H1 (cell line): ENCODE results near the gene CACNA1B. TPM values are rescaled to one million over a fixed set of nuclear protein-coding genes. Genes with fewer than 3 reads are reported as not detected.

Experiments used
- CTCF ChIA-PET: fragments of 300-600 bp; sonication (Branson Sonifier 250); formaldehyde crosslinking; loops from one replicate; lab custom pipeline; 2021; ENCODE audit not compliant: partially characterized antibody; lab: Charles Lee
- POLR2A ChIA-PET: fragments of 300-600 bp; sonication (Branson Sonifier 250); formaldehyde crosslinking; loops from one replicate; lab custom pipeline; 2021; ENCODE audit warnings: inconsistent platforms; ENCODE audit not compliant: partially characterized antibody; lab: Charles Lee
- DNase-seq, 2 experiments: peaks; one replicate each; pipeline versions ENCODE4 v3.0.0 to v3.0.0-alpha.2; 2010 to 2022; ENCODE audit warnings: low spot score in 2 of 2, low read depth in 1 of 2, mixed read lengths in 1 of 2
- FAIRE-seq: peaks from 2 replicates; lab custom pipeline; 2011; peaks lifted over from hg19 to GRCh38; lab: Jason Lieb, UNC
- H2AFZ ChIP-seq: 2 replicates; pipeline ENCODE4 v1.8.1; 2012; ENCODE audit warnings: low read length, inconsistent platforms
- H2AK5ac ChIP-seq: 2 replicates; pipeline ENCODE4 v1.6.1; 2013; ENCODE audit warnings: low read depth, low read length
- H2BK120ac ChIP-seq: replicated peaks from 2 replicates; pipeline ENCODE3; 2013; ENCODE audit warnings: low read depth, low read length, inconsistent platforms
- H2BK12ac ChIP-seq: 2 replicates; pipeline ENCODE4 v1.6.1; 2013; ENCODE audit warnings: low read depth, low read length
- H2BK15ac ChIP-seq: 2 replicates; pipeline ENCODE4 v1.6.1; 2013; ENCODE audit warnings: low read length
- H2BK20ac ChIP-seq: 2 replicates; pipeline ENCODE4 v1.6.1; 2013; ENCODE audit warnings: low read length
- H2BK5ac ChIP-seq: 2 replicates; pipeline ENCODE4 v1.6.1; 2013; ENCODE audit warnings: low read depth, low read length
- H3K14ac ChIP-seq: 2 replicates; pipeline ENCODE4 v1.6.1; 2013; ENCODE audit warnings: inconsistent platforms; ENCODE audit not compliant: insufficient read length
- H3K18ac ChIP-seq: 2 replicates; pipeline ENCODE4 v1.6.1; 2013; ENCODE audit warnings: low read length; ENCODE audit errors: extremely low read depth
- H3K23ac ChIP-seq: 2 replicates; pipeline ENCODE4 v1.6.1; 2013; ENCODE audit warnings: inconsistent platforms; ENCODE audit not compliant: insufficient read length
- H3K23me2 ChIP-seq: 2 replicates; pipeline ENCODE4 v1.6.1; 2013; ENCODE audit warnings: low read depth, low read length
- H3K27ac ChIP-seq: 2 replicates; pipeline ENCODE4 v1.6.1; 2011; ENCODE audit warnings: low read depth, low read length, inconsistent platforms
- H3K27me3 ChIP-seq, 4 experiments: replicated peaks in 1 of 4; 1 replicate in 1 of 4; 2 replicates in 3 of 4; pipeline versions ENCODE4 v1.6.1 to v1.8.1; 2011 to 2013; ENCODE audit warnings: low read length in 3 of 4, mild to moderate bottlenecking in 3 of 4, inconsistent platforms in 2 of 4, mixed read lengths in 2 of 4, moderate library complexity in 1 of 4; ENCODE audit not compliant: control insufficient read depth in 3 of 4, insufficient read depth in 3 of 4; ENCODE audit errors: extremely low read depth in 1 of 4
- H3K36me3 ChIP-seq, 4 experiments: 2 replicates each; pipeline versions ENCODE4 v1.6.1 to v1.8.1; 2011 to 2013; ENCODE audit warnings: mild to moderate bottlenecking in 4 of 4, low read length in 3 of 4, moderate library complexity in 2 of 4, control low read depth in 1 of 4, inconsistent platforms in 1 of 4; ENCODE audit not compliant: insufficient read depth in 4 of 4, control insufficient read depth in 2 of 4
- H3K4ac ChIP-seq: replicated peaks from 2 replicates; pipeline ENCODE3; 2013; ENCODE audit warnings: low read length, low read depth, mixed read lengths, inconsistent platforms; ENCODE audit not compliant: insufficient read length
- H3K4me1 ChIP-seq, 4 experiments: replicated peaks in 1 of 4; 1 replicate in 1 of 4; 2 replicates in 3 of 4; pipeline versions ENCODE4 v1.6.1 to v1.8.1; 2011 to 2013; ENCODE audit warnings: low read length in 3 of 4, inconsistent platforms in 2 of 4, mixed read lengths in 1 of 4; ENCODE audit not compliant: insufficient read depth in 4 of 4, control insufficient read depth in 3 of 4
- H3K4me2 ChIP-seq, 2 experiments: 2 replicates each; pipeline versions ENCODE4 v1.6.1 to v1.8.1; 2011 to 2013; ENCODE audit warnings: low read depth in 2 of 2, low read length in 2 of 2, control low read depth in 1 of 2, inconsistent platforms in 1 of 2, mild to moderate bottlenecking in 1 of 2; ENCODE audit not compliant: insufficient read depth in 1 of 2
- H3K4me3 ChIP-seq, 4 experiments: fragments of 200-600, 300-600 bp in 1 of 4; sonication (generic), shearing (Covaris generic), sonication (Bioruptor Twin) in 1 of 4; 2 replicates each; pipeline versions ENCODE4 v1.5.1 to v1.8.1; 2011 to 2016; ENCODE audit warnings: low read length in 4 of 4, low read depth in 3 of 4, control low read depth in 2 of 4, inconsistent platforms in 2 of 4, mild to moderate bottlenecking in 2 of 4, mixed read lengths in 1 of 4, moderate library complexity in 1 of 4; ENCODE audit not compliant: insufficient read depth in 2 of 4; ENCODE audit errors: extremely low read depth in 1 of 4
- H3K56ac ChIP-seq: replicated peaks from 2 replicates; pipeline ENCODE3; 2013; ENCODE audit warnings: low read depth, mild to moderate bottlenecking, mixed read lengths, low read length, inconsistent platforms; ENCODE audit not compliant: insufficient read length
- H3K79me1 ChIP-seq: 2 replicates; pipeline ENCODE4 v1.6.1; 2013; ENCODE audit warnings: low read depth, low read length, control low read depth
- H3K79me2 ChIP-seq, 2 experiments: 2 replicates each; pipeline versions ENCODE4 v1.6.1 to v1.8.1; 2012 to 2013; ENCODE audit warnings: low read length in 2 of 2, mild to moderate bottlenecking in 2 of 2, inconsistent platforms in 1 of 2; ENCODE audit not compliant: insufficient read depth in 2 of 2, control insufficient read depth in 1 of 2
- H3K9ac ChIP-seq, 4 experiments: replicated peaks in 1 of 4; 1 replicate in 1 of 4; 2 replicates in 3 of 4; pipeline versions ENCODE4 v1.6.1 to v1.8.1; 2011 to 2013; ENCODE audit warnings: low read depth in 3 of 4, low read length in 3 of 4, control low read depth in 2 of 4, mild to moderate bottlenecking in 2 of 4, moderate library complexity in 2 of 4, inconsistent platforms in 1 of 4; ENCODE audit errors: extremely low read depth in 1 of 4
- H3K9me3 ChIP-seq, 2 experiments: 2 replicates each; pipeline versions ENCODE4 v1.6.1 to v1.8.1; 2012 to 2013; ENCODE audit warnings: mild to moderate bottlenecking in 2 of 2, moderate library complexity in 2 of 2, control low read depth in 1 of 2, inconsistent platforms in 1 of 2, low read depth in 1 of 2, low read length in 1 of 2, mixed read lengths in 1 of 2; ENCODE audit not compliant: insufficient read depth in 2 of 2
- H4K20me1 ChIP-seq, 2 experiments: replicated peaks in 1 of 2; 2 replicates each; pipeline versions ENCODE3 to v1.8.1; 2011 to 2013; ENCODE audit warnings: inconsistent platforms in 2 of 2, low read length in 2 of 2, mild to moderate bottlenecking in 1 of 2; ENCODE audit not compliant: insufficient read depth in 2 of 2, control insufficient read depth in 1 of 2
- H4K5ac ChIP-seq: 2 replicates; pipeline ENCODE4 v1.6.1; 2013; ENCODE audit warnings: low read length, low read depth, mixed read lengths, inconsistent platforms; ENCODE audit not compliant: insufficient read length
- H4K8ac ChIP-seq: 2 replicates; pipeline ENCODE4 v1.8.0; 2013; ENCODE audit warnings: mild to moderate bottlenecking, moderate library complexity, low read length, inconsistent platforms; ENCODE audit not compliant: insufficient read depth; ENCODE audit errors: extremely low read depth
- H4K91ac ChIP-seq: replicated peaks from 2 replicates; pipeline ENCODE3; 2013; ENCODE audit warnings: low read length, mixed read lengths, inconsistent platforms; ENCODE audit not compliant: insufficient read length
- BCL11A ChIP-seq, 2 experiments: IDR thresholded peaks; one replicate each; pipeline ENCODE4 v1.6.1; 2011; ENCODE audit warnings: low read depth in 2 of 2, low read length in 2 of 2, mild to moderate bottlenecking in 2 of 2
- CBX8 ChIP-seq: fragments of 300-800, 300-1000 bp; sonication (generic); IDR thresholded peaks from 2 replicates; pipeline ENCODE4 v1.7.1; 2016; ENCODE audit warnings: low read depth, low read length, borderline replicate concordance
- EGR1 ChIP-seq: IDR thresholded peaks from 2 replicates; pipeline ENCODE4 v1.6.1; 2011; ENCODE audit warnings: low read depth, low read length, borderline replicate concordance
- SIX5 ChIP-seq: IDR thresholded peaks from 2 replicates; pipeline ENCODE4 v1.6.1; 2011; ENCODE audit warnings: mild to moderate bottlenecking, low read depth, low read length
- TBP ChIP-seq: IDR thresholded peaks from 2 replicates; pipeline ENCODE4 v1.6.1; 2011; ENCODE audit warnings: low read depth, low read length, improper control_type of control experiment
- WGBS, 2 experiments: shearing (Covaris generic) in 1 of 2; methylation state at CpG; one replicate each; pipeline versions ENCODE4 v1.1.6 to v1.1.7; 2013 to 2015; ENCODE audit warnings: low lambda C conversion rate in 2 of 2, mixed read lengths in 2 of 2, inconsistent platforms in 1 of 2, low coverage in 1 of 2, missing lambda C conversion rate in 1 of 2; ENCODE audit not compliant: insufficient replicate concordance in 2 of 2, insufficient coverage in 1 of 2, insufficient read length in 1 of 2; ENCODE audit errors: extremely low coverage in 1 of 2, missing lambda C conversion rate in 1 of 2; 5-methylcytosine and 5-hydroxymethylcytosine counted together
- polyA plus RNA-seq, 7 experiments: library from polyadenylated mRNA; depleted of rRNA in 3 of 7; stranded (reverse) in 5 of 7; unstranded in 2 of 7; fragments of >200 nt in 5 of 7; fragments of 200-250 nt in 2 of 7; gene quantifications; 1 replicate in 5 of 7; 2 replicates in 1 of 7; 4 replicates in 1 of 7; pipeline versions ENCODE4 v1.2.1 to v1.2.3, GENCODE V29; 2011 to 2013; ENCODE audit warnings: missing spikeins in 2 of 7, mixed read lengths in 2 of 7
- total RNA-seq: library from RNA; stranded (reverse); fragmentation: NEBNext Ultra II Directional; extraction: Animal tissue kit (Norgen Biotek cat#: 25700); gene quantifications from 2 replicates; pipeline ENCODE4 v1.2.1, GENCODE V29; 2021
- TF ChIP-seq, protein P1 (sequence below): IDR thresholded peaks from 2 replicates; pipeline ENCODE4 v1.6.1; 2011; ENCODE audit warnings: low read length, improper control_type of control experiment

The CACNA1B gene
- total and polyA plus RNA-seq, 2 of the 8 experiments (the other 6 are each of a cell fraction or from before 2014, with no cell fraction given): 1.5 to 5.7 TPM

DNA sequence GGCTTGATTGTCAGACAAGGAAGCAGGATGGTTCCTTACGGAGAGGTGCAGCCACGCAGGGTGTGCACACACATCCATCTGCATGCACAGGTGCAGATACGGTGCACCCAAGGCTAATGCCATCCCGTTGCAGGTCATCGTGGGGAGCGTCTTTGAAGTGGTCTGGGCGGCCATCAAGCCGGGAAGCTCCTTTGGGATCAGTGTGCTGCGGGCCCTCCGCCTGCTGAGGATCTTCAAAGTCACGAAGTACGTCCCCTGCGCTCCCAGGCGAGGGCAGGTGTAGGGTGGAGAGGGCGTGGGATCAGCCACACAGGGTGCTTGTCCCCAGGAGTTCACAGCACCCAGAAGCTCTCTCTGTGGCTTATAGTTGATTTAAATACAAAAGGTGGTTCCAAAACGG, 106.4 kb downstream of the CACNA1B start:
- ChIA-PET POLR2A (interaction anchor here (1.2 kb wide), 1 partner anchor 12 kb away, joined by 3 read pairs; no protein-coding TSS in a partner anchor), CTCF (no interaction called here)
- Histone ChIP-seq H3K9ac (no peak overlapping the region), H3K79me1 (no peaks in the 10 kb centered on the region), H2BK15ac (no peak overlapping the region), H2AFZ (no peak overlapping the region), H3K4ac (no peak overlapping the region), H3K4me2 (no peak overlapping the region), H4K91ac (no peak overlapping the region), H3K27me3 (no peaks in the 10 kb centered on the region; a peak in 1 of 7 replicates), H3K4me3 (no peak overlapping the region), H3K14ac (no peak overlapping the region), H4K20me1 (peaks cover 0 to 1% of the 10 kb centered on the region in 2 experiments), H2AK5ac (no peak overlapping the region), H2BK12ac (no peak overlapping the region), H4K8ac (no peak overlapping the region)
- TF ChIP-seq SIX5: no peak
- TF ChIP-seq BCL11A (IDR thresholded peaks at IDR 0.05; ENCODE audit: low read depth in 2 of 2, low read length in 2 of 2): no peak
- TF ChIP-seq, protein P1, sequence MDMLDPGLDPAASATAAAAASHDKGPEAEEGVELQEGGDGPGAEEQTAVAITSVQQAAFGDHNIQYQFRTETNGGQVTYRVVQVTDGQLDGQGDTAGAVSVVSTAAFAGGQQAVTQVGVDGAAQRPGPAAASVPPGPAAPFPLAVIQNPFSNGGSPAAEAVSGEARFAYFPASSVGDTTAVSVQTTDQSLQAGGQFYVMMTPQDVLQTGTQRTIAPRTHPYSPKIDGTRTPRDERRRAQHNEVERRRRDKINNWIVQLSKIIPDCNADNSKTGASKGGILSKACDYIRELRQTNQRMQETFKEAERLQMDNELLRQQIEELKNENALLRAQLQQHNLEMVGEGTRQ: no peak
- no peak for TF ChIP-seq CBX8
- TF ChIP-seq TBP: no peak
- TF ChIP-seq EGR1: no peak
- TF ChIP-seq, all 59 proteins: peak for 0
- no peaks in the 10 kb centered on the region for H3K23me2 ChIP-seq
- H4K5ac ChIP-seq: no peak overlapping the region
- no peak overlapping the region for H2BK20ac ChIP-seq
- H3K18ac ChIP-seq: no peak overlapping the region
- no peak overlapping the region for H3K27ac ChIP-seq
- no peaks in the 10 kb centered on the region for H3K79me2 ChIP-seq
- peaks cover 40 to 68% of the 10 kb centered on the region in 2 experiments for H3K9me3 ChIP-seq
- no peak overlapping the region for H3K23ac ChIP-seq
- 80% methylated on average over 16 of the region's 16 CpGs; no CpG with 5 or more reads in 1 of the 2 experiments for WGBS, 2 experiments
- H3K36me3 ChIP-seq: peaks cover 0 to 6% (median 2%) of the 10 kb centered on the region in 4 experiments; a peak in 3 of 8 replicates
- H2BK120ac ChIP-seq: no peak overlapping the region
- FAIRE-seq: no peak
- no peaks in the 10 kb centered on the region for H3K4me1 ChIP-seq
- H2BK5ac ChIP-seq: no peak overlapping the region
- DNase-seq: no peak
- H3K56ac ChIP-seq: no peak overlapping the region
